Suprapubic skin (tissue), 4 donors: ENCODE measurements around the gene HOXA9. TPM values are rescaled to one million over a fixed set of nuclear protein-coding genes. Genes with fewer than 3 reads are reported as not detected.
A peak's percentile ranks its signal among the peaks of the same experiment; 100 is the strongest.

ENCODE experiments used
- DNase-seq, 2 donors: peaks; one replicate each; pipeline ENCODE4 v3.0.0-alpha.2; 2019; ENCODE audit warnings: low spot score in 2 of 2
- H3K27ac ChIP-seq: fragments of 200-600 bp; sonication (generic); one replicate; pipeline ENCODE4 v1.5.1; 2019
- H3K27me3 ChIP-seq: fragments of 200-600 bp; sonication (generic); one replicate; pipeline ENCODE4 v1.5.1; 2019
- H3K36me3 ChIP-seq: fragments of 200-600 bp; sonication (generic); one replicate; pipeline ENCODE4 v1.5.1; 2019
- H3K4me1 ChIP-seq: fragments of 200-600 bp; sonication (generic); one replicate; pipeline ENCODE4 v1.5.1; 2019
- H3K4me3 ChIP-seq: fragments of 200-600 bp; sonication (generic); one replicate; pipeline ENCODE4 v1.5.1; 2019; ENCODE audit warnings: mild to moderate bottlenecking
- H3K9me3 ChIP-seq: fragments of 200-600 bp; sonication (generic); one replicate; pipeline ENCODE4 v1.5.1; 2019
- EP300 ChIP-seq: sonication (generic); formaldehyde crosslinking; IDR thresholded peaks from one replicate; pipeline ENCODE4 v1.6.1; 2017; ENCODE audit warnings: antibody characterized with exemption
- POLR2A ChIP-seq, 2 donors: fragments of 450-650 bp; IDR thresholded peaks; one replicate each; pipeline ENCODE4 v1.6.1; 2017; ENCODE audit warnings: antibody characterized with exemption in 2 of 2, mild to moderate bottlenecking in 2 of 2, moderate library complexity in 2 of 2
- POLR2AphosphoS5 ChIP-seq, 3 donors: sonication (generic); formaldehyde crosslinking; IDR thresholded peaks; one replicate each; pipeline ENCODE4 v1.6.1; 2017; ENCODE audit warnings: antibody characterized with exemption in 3 of 3
- WGBS: methylation state at CpG from one replicate; pipeline ENCODE4 v1.1.5; 2018; 5-methylcytosine and 5-hydroxymethylcytosine counted together
- total RNA-seq, 4 donors: library from RNA; depleted of rRNA; stranded (reverse); fragments of >200 nt; gene quantifications; one replicate each; pipeline ENCODE4 v1.1.0, GENCODE V29; 2016
- TF ChIP-seq, protein P1 (sequence below), 2 donors: fragments of 200-600 bp in 1 of 2; fragments of 450-650 bp in 1 of 2; sonication (generic) in 1 of 2; IDR thresholded peaks; one replicate each; pipeline ENCODE4 v1.5.1; 2016 to 2019; ENCODE audit warnings: antibody characterized with exemption in 2 of 2, mild to moderate bottlenecking in 1 of 2, moderate library complexity in 1 of 2

Gene HOXA9
- total RNA-seq, 4 donors from 2014 or later: 26.7 to 64.8 (median 48.7) TPM

GRCh38 chr7:27124902-27125689 lies 40.2 kb downstream of the HOXA9 start:
- H3K27ac ChIP-seq: no peak overlapping the region
- no peaks in the 10 kb centered on the region for H3K36me3 ChIP-seq
- H3K4me3 ChIP-seq: no peak overlapping the region
- H3K27me3 ChIP-seq: no peaks in the 10 kb centered on the region
- no peak for DNase-seq
- TF ChIP-seq EP300: no peak
- TF ChIP-seq POLR2A (IDR thresholded peaks at IDR 0.05): no peak
- TF ChIP-seq POLR2AphosphoS5 (IDR thresholded peaks at IDR 0.05): no peak
- TF ChIP-seq, protein P1, sequence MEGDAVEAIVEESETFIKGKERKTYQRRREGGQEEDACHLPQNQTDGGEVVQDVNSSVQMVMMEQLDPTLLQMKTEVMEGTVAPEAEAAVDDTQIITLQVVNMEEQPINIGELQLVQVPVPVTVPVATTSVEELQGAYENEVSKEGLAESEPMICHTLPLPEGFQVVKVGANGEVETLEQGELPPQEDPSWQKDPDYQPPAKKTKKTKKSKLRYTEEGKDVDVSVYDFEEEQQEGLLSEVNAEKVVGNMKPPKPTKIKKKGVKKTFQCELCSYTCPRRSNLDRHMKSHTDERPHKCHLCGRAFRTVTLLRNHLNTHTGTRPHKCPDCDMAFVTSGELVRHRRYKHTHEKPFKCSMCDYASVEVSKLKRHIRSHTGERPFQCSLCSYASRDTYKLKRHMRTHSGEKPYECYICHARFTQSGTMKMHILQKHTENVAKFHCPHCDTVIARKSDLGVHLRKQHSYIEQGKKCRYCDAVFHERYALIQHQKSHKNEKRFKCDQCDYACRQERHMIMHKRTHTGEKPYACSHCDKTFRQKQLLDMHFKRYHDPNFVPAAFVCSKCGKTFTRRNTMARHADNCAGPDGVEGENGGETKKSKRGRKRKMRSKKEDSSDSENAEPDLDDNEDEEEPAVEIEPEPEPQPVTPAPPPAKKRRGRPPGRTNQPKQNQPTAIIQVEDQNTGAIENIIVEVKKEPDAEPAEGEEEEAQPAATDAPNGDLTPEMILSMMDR (IDR thresholded peaks at IDR 0.05): no peak
- peaks cover 5% of the 10 kb centered on the region for H3K4me1 ChIP-seq
- no peaks in the 10 kb centered on the region for H3K9me3 ChIP-seq
- WGBS: 87% methylated on average over 8 of the region's 8 CpGs

DNA sequence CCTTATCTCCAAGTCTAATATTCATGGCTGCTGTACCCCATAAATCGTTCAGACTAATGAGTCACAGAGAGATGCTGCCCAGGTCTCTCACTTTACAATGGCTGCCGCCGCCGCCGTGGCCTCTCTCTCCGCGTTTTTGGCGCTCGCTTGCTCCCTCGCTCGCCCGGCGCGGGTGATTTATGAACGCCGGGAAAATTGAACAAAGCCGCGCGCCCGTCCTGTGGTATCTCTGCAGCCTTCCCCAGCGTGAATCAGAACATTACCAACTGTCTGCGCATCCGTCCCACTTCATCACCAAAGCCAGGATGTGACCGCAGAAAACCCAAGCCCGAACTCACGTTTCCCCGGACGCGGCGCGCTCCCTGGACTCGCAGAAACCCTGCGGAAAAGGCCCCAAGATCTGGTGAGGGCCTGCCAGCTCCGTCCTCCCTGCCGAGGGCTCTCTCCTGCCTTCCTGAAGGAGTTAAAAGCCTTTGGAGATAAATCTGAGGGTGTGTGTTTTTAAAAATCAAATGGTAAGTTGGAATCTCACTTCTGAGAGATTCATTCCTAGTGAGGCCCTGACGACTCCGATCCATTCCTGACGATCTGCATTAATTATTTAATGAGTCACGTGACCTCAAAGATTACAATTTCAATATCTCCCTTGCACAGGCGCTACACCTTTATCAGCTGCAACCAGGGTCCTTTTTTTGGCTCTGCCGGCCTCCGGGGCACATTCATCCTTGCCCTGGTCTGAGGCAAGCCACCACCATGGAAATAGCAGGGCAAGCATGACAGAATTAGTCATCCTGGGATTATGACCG lies 41.0 kb downstream of the HOXA9 start:
- Histone ChIP-seq H3K27ac (no peak overlapping the region), H3K4me1 (no peaks in the 10 kb centered on the region), H3K36me3 (no peaks in the 10 kb centered on the region), H3K27me3 (no peaks in the 10 kb centered on the region), H3K4me3 (no peak overlapping the region), H3K9me3 (no peaks in the 10 kb centered on the region)
- TF ChIP-seq POLR2AphosphoS5 (IDR thresholded peaks at IDR 0.05): no peak
- TF ChIP-seq EP300: no peak
- TF ChIP-seq POLR2A (IDR thresholded peaks at IDR 0.05): no peak
- TF ChIP-seq, protein P1 (IDR thresholded peaks at IDR 0.05): no peak
- 88% methylated on average over 39 of the region's 43 CpGs for WGBS
- DNase-seq: no peak

DNA sequence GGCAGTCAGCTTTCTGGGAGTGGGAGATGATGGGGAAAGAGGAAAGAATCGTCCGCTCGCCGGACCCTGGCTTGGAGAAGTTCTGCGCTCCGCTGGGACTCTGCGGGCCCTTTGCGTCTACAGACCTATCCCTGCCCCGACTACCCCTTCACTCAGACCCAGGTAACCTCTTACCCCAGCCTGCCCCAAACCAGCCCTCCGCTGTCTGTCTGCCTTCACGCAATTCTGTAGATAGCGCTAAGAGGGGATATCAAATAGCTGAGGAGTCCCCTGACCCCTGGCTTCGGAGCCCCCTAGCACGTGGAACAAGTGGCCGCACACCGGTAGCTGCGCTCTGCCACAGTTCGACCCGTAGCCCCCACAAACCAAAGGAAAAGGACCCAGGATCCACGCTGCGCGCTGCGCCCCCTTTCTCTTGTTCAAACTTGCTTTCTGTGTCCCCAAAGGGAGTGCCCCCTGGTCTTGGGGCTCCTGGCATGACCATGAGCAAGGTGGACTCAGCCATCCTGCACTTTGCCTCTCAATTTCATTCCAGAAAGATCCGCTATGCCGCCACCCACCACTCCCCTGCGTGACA lies 41.8 kb downstream of the HOXA9 start:
- no peak overlapping the region for H3K27ac ChIP-seq
- TF ChIP-seq EP300 (no peak), POLR2AphosphoS5 (IDR thresholded peaks at IDR 0.05) (no peak)
- TF ChIP-seq, protein P1 (IDR thresholded peaks at IDR 0.05): no peak
- DNase-seq: peak in 1 of 2 donors; percentile 56
- H3K4me1 ChIP-seq: no peaks in the 10 kb centered on the region
- H3K4me3 ChIP-seq: no peak overlapping the region
- no peaks in the 10 kb centered on the region for H3K36me3 ChIP-seq
- 89% methylated on average over 26 of the region's 26 CpGs for WGBS
- H3K27me3 ChIP-seq: no peaks in the 10 kb centered on the region
- H3K9me3 ChIP-seq: no peaks in the 10 kb centered on the region

- 71% methylated on average over 7 of the region's 14 CpGs for WGBS
Observed at GRCh38 chr7:27123007-27123476, 42.3 kb downstream of the HOXA9 start.

More at GRCh38 chr7:27123007-27123476, 42.3 kb downstream of the HOXA9 start:
- Histone ChIP-seq H3K4me3 (no peak overlapping the region), H3K27me3 (no peaks in the 10 kb centered on the region), H3K4me1 (no peaks in the 10 kb centered on the region), H3K36me3 (no peaks in the 10 kb centered on the region), H3K27ac (no peak overlapping the region), H3K9me3 (no peaks in the 10 kb centered on the region)
- DNase-seq: no peak
- TF ChIP-seq POLR2AphosphoS5 (IDR thresholded peaks at IDR 0.05) (no peak), POLR2A (IDR thresholded peaks at IDR 0.05) (no peak), EP300 (no peak)
- TF ChIP-seq, protein P1 (IDR thresholded peaks at IDR 0.05): no peak
